Endothelial cell (in vitro differentiated cells): Measurements from ENCODE around the gene ZNF280B. TPM values are rescaled to one million over a fixed set of nuclear protein-coding genes. Genes with fewer than 3 reads are reported as not detected.

Source experiments
- DNase-seq: peaks from one replicate; pipeline ENCODE4 v3.0.0; 2021; ENCODE audit warnings: low spot score
- H3K27ac Mint-ChIP-seq: one replicate; pipeline ENCODE4 v1.8.0; 2021; ENCODE audit warnings: mixed read lengths, inconsistent platforms; ENCODE audit not compliant: unreplicated experiment
- H3K27me3 Mint-ChIP-seq: one replicate; pipeline ENCODE4 v1.8.0; 2021; ENCODE audit warnings: mild to moderate bottlenecking, moderate library complexity, mixed read lengths, inconsistent platforms; ENCODE audit not compliant: unreplicated experiment
- H3K36me3 Mint-ChIP-seq: one replicate; pipeline ENCODE4 v1.8.0; 2021; ENCODE audit warnings: mild to moderate bottlenecking, low read depth, mixed read lengths, inconsistent platforms; ENCODE audit not compliant: unreplicated experiment
- H3K4me1 Mint-ChIP-seq: one replicate; pipeline ENCODE4 v1.8.0; 2021; ENCODE audit warnings: mild to moderate bottlenecking, mixed read lengths, inconsistent platforms; ENCODE audit not compliant: unreplicated experiment
- H3K4me3 Mint-ChIP-seq: one replicate; pipeline ENCODE4 v1.8.0; 2021; ENCODE audit warnings: mild to moderate bottlenecking, mixed read lengths, inconsistent platforms; ENCODE audit not compliant: unreplicated experiment
- H3K9me3 Mint-ChIP-seq: one replicate; pipeline ENCODE4 v1.8.0; 2021; ENCODE audit warnings: mixed read lengths, inconsistent platforms; ENCODE audit not compliant: unreplicated experiment
- total RNA-seq: library from RNA; stranded (reverse); fragmentation: NEBNext Ultra II Directional; extraction: Animal tissue kit (Norgen Biotek cat#: 25700); gene quantifications from one replicate; pipeline ENCODE4 v1.2.1, GENCODE V29; 2021; ENCODE audit not compliant: unreplicated experiment
- TF ChIP-seq, protein P1 (sequence below): fragments of 200-600 bp; sonication (generic); IDR thresholded peaks from one replicate; pipeline ENCODE4 v1.5.0; 2021; ENCODE audit warnings: antibody characterized with exemption; ENCODE audit not compliant: unreplicated experiment

The ZNF280B gene
- total RNA-seq, 1 donor from 2014 or later = 6.8 TPM

DNA sequence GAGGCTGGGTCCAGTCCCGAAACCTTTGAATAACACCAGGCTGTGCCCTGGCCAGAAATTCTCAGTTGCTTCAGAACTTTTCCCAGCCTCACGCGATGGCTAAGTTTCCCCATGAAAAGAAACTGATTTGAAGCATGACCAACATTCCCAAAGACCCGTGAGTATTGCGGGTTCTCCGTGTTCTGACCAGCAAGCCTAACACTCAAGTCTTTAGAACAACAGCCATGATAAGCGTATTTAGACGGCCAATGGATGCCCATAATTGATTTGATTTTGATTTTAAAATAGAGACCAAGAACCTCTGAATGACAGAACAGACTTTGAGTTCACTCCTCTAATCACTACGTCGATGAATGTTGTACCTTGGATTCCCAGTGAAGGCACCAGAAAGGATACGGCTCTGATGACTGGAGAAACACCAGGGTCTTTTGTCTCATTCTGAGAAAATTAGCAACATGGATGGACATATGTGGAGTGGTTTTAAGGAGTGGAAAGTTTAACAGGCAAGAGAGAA, 43.9 kb downstream of the ZNF280B start:
- no peak for DNase-seq
- H3K36me3 Mint-ChIP-seq = no peaks in the 10 kb centered on the region
- no peaks in the 10 kb centered on the region for H3K4me1 Mint-ChIP-seq
- H3K27ac Mint-ChIP-seq = no peak overlapping the region
- peaks cover 3% of the 10 kb centered on the region for H3K9me3 Mint-ChIP-seq
- no peak overlapping the region for H3K4me3 Mint-ChIP-seq
- H3K27me3 Mint-ChIP-seq = peaks cover 3% of the 10 kb centered on the region
- TF ChIP-seq, protein P1, sequence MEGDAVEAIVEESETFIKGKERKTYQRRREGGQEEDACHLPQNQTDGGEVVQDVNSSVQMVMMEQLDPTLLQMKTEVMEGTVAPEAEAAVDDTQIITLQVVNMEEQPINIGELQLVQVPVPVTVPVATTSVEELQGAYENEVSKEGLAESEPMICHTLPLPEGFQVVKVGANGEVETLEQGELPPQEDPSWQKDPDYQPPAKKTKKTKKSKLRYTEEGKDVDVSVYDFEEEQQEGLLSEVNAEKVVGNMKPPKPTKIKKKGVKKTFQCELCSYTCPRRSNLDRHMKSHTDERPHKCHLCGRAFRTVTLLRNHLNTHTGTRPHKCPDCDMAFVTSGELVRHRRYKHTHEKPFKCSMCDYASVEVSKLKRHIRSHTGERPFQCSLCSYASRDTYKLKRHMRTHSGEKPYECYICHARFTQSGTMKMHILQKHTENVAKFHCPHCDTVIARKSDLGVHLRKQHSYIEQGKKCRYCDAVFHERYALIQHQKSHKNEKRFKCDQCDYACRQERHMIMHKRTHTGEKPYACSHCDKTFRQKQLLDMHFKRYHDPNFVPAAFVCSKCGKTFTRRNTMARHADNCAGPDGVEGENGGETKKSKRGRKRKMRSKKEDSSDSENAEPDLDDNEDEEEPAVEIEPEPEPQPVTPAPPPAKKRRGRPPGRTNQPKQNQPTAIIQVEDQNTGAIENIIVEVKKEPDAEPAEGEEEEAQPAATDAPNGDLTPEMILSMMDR = no peak

DNA sequence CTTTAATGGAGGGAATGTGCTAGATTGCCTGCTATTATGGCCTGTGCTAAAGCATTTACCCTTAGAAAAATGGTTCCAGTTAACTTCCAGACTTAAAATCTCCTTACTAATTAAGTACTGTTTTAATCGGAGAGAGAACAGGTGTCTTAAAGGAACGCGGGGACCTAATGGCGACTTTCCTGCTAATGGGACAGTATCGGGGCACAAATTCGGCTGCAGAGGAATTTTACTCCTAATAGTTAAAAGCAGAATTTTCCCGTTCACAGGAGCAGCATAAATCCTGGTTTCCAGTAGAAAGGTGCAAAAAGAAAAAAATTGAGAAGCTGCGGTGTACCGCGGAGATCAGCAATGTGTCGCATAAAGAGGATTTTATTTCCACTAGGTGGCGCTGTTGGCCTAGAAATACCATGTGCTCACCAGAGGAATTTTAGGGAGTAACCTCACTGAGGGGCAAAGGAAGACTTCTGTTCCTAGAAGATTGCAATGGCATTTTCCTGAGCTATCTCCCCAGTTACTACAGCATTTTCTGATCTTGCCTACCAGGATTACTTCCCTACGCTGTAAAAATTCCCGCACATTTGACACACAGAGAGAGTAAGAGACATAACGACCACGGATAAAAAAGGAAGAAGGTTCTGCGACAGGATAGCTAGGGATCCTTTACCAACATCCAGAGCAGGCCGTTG, 44.5 kb downstream of the ZNF280B start:
- no peaks in the 10 kb centered on the region for H3K36me3 Mint-ChIP-seq
- peaks cover 9% of the 10 kb centered on the region for H3K9me3 Mint-ChIP-seq
- H3K27me3 Mint-ChIP-seq = peaks cover 3% of the 10 kb centered on the region
- TF ChIP-seq, protein P1 = peak; percentile 95
- H3K4me1 Mint-ChIP-seq = no peaks in the 10 kb centered on the region
- peak; percentile 71 for DNase-seq
- H3K4me3 Mint-ChIP-seq = no peak overlapping the region
- no peak overlapping the region for H3K27ac Mint-ChIP-seq

DNA sequence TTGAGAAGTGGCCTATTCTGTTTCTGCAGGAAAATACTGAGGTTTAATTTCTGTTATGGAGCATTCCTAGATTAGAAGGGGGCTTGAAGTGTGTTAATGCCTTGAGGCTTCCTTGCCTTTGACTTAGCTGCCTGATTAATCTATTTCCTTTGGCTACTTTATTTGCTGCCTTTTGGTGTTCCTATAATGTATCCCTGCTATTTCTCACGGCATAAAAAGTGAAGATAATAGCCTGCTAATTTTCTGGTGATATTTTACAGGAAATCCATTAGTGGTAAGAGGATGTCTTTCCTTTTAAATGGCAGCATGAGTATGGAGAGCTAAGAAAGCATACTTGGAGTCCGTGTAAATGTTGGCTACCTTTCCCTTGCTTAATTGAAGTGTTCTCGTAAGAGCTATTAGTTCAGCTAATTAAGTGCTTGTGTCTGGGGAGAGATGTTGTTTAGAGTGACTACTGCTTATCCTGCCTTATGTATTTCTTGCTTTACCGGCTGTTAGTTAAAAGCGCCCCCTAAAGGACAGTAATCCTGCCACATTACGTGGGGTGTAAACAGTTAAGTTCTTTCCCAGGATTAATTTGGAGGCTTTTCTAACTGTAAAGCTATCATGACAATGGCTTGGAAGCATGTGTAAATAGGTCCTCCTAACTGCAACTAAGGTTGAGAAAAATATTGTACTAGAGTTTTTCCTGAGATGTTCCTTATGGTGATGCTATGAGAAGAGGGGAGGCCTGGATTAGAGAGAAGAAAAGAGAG, 45.6 kb downstream of the ZNF280B start:
- DNase-seq = no peak
- TF ChIP-seq, protein P1 = no peak
- Mint-ChIP-seq H3K27ac (no peak overlapping the region), H3K4me1 (no peaks in the 10 kb centered on the region), H3K4me3 (no peak overlapping the region), H3K36me3 (no peaks in the 10 kb centered on the region), H3K27me3 (peaks cover 3% of the 10 kb centered on the region), H3K9me3 (peaks cover 15% of the 10 kb centered on the region)

DNA sequence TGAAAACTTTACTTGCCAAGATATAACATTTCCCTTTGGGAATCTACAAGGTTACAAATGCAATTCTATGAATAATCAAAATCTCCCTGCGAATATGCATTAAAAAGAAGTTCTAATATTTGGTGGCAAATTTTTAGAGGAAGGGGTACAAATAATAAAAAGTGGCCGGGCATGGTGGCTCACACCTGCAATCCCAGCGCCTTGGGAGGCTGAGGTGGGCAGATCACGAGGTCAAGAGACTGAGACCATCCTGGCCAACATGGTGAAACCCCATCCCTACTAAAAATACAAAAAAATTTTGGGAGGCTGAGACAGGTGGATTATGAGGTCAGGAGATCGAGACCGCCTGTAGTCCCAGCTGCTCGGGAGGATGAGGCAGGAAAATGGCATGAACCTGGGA, 47.0 kb downstream of the ZNF280B start:
- Mint-ChIP-seq H3K36me3 (peaks cover 5% of the 10 kb centered on the region), H3K9me3 (peaks cover 15% of the 10 kb centered on the region), H3K27me3 (peaks cover 3% of the 10 kb centered on the region), H3K4me1 (no peaks in the 10 kb centered on the region), H3K27ac (no peak overlapping the region), H3K4me3 (no peak overlapping the region)
- no peak for DNase-seq
- TF ChIP-seq, protein P1 = no peak

DNA sequence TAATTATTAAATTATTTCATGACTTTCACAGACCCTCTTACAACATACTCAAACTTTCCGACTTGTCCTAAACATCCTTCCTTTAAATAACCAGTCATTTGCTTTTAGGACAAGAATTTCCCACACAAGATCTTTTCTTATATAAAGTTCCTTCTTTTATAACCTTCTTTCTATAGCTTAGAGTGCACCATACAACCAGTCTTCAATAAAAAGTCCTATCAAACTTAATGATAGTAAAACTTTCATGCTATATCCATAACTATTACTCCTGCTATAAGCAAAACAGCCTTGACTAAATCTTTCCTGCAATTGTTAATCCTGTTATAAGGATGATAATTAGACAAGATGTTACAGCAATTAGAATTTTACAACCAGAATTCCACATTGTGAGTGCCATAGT, 47.4 kb downstream of the ZNF280B start:
- DNase-seq = no peak
- Mint-ChIP-seq H3K4me3 (no peak overlapping the region), H3K9me3 (peaks cover 15% of the 10 kb centered on the region), H3K27me3 (peaks cover 3% of the 10 kb centered on the region), H3K4me1 (no peaks in the 10 kb centered on the region), H3K36me3 (peaks cover 5% of the 10 kb centered on the region), H3K27ac (no peak overlapping the region)
- TF ChIP-seq, protein P1 = peak; percentile 5
